Endodermal cell (in vitro differentiated cells): ENCODE data around the gene RSBN1. TPM values are rescaled to one million over a fixed set of nuclear protein-coding genes. Genes with fewer than 3 reads are reported as not detected.

Experiments
- DNase-seq: peaks from one replicate; pipeline ENCODE4 v3.0.0-alpha.2; 2017
- H3K27ac ChIP-seq: 2 replicates; pipeline ENCODE4 v1.5.1; 2013; ENCODE audit warnings: mild to moderate bottlenecking, low read depth, low read length, moderate library complexity
- H3K27me3 ChIP-seq: 2 replicates; pipeline ENCODE4 v1.6.1; 2013; ENCODE audit warnings: mild to moderate bottlenecking, low read length, moderate library complexity; ENCODE audit not compliant: insufficient read depth, control insufficient read depth, poor library complexity, severe bottlenecking
- H3K36me3 ChIP-seq: 2 replicates; pipeline ENCODE4 v1.7.0; 2013; ENCODE audit warnings: mild to moderate bottlenecking, low read length, moderate library complexity; ENCODE audit not compliant: control insufficient read depth, insufficient read depth
- H3K4me1 ChIP-seq: one replicate; pipeline ENCODE4 v1.7.0; 2013; ENCODE audit warnings: low read length; ENCODE audit not compliant: control insufficient read depth, insufficient read depth
- H3K4me3 ChIP-seq: 2 replicates; pipeline ENCODE4 v1.5.1; 2013; ENCODE audit warnings: mild to moderate bottlenecking, low read length, moderate library complexity
- H3K9ac ChIP-seq: 2 replicates; pipeline ENCODE4 v1.6.1; 2013; ENCODE audit warnings: mild to moderate bottlenecking, low read length, moderate library complexity; ENCODE audit not compliant: poor library complexity, severe bottlenecking; ENCODE audit errors: extremely low read depth
- H3K9me3 ChIP-seq: 2 replicates; pipeline ENCODE4 v1.6.1; 2013; ENCODE audit warnings: mild to moderate bottlenecking, low read length, moderate library complexity; ENCODE audit not compliant: control insufficient read depth
- H3K27ac Mint-ChIP-seq: 2 replicates; pipeline ENCODE4 v1.8.0; 2020; ENCODE audit warnings: mixed read lengths
- H3K27me3 Mint-ChIP-seq: 2 replicates; pipeline ENCODE4 v1.8.0; 2021; ENCODE audit warnings: mild to moderate bottlenecking, mixed read lengths; ENCODE audit not compliant: insufficient read depth
- H3K36me3 Mint-ChIP-seq: 2 replicates; pipeline ENCODE4 v1.8.0; 2020; ENCODE audit warnings: low read depth, mixed read lengths
- H3K4me1 Mint-ChIP-seq: 2 replicates; pipeline ENCODE4 v1.8.0; 2020; ENCODE audit warnings: mixed read lengths
- H3K4me3 Mint-ChIP-seq: 2 replicates; pipeline ENCODE4 v1.8.0; 2020; ENCODE audit warnings: mild to moderate bottlenecking, moderate library complexity, mixed read lengths
- H3K9me3 Mint-ChIP-seq: 2 replicates; pipeline ENCODE4 v1.8.0; 2020; ENCODE audit warnings: mild to moderate bottlenecking, mixed read lengths
- WGBS, 2 experiments: methylation state at CpG; one replicate each; pipeline versions ENCODE4 v1.1.5 to v1.1.7; 2013; ENCODE audit warnings: missing lambda C conversion rate in 2 of 2, mixed read lengths in 1 of 2; ENCODE audit not compliant: insufficient coverage in 1 of 2, insufficient read length in 1 of 2; 5-methylcytosine and 5-hydroxymethylcytosine counted together
- total RNA-seq, 2 donors: library from RNA; stranded (reverse); fragmentation: NEBNext Ultra II Directional in 1 of 2; extraction: Animal tissue kit (Norgen Biotek cat#: 25700) in 1 of 2; gene quantifications; 2 replicates in 1 of 2; 3 replicates in 1 of 2; pipeline ENCODE4 v1.2.1, GENCODE V29; 2021
- TF ChIP-seq, protein P1 (sequence below): fragments of 200-600 bp; sonication (generic); conservative IDR thresholded peaks from 2 replicates; pipeline ENCODE4 v1.5.0; 2021; ENCODE audit warnings: antibody characterized with exemption, mild to moderate bottlenecking

RSBN1 gene
- total RNA-seq, 2 donors from 2014 or later = 13.7 to 17.5 TPM

DNA sequence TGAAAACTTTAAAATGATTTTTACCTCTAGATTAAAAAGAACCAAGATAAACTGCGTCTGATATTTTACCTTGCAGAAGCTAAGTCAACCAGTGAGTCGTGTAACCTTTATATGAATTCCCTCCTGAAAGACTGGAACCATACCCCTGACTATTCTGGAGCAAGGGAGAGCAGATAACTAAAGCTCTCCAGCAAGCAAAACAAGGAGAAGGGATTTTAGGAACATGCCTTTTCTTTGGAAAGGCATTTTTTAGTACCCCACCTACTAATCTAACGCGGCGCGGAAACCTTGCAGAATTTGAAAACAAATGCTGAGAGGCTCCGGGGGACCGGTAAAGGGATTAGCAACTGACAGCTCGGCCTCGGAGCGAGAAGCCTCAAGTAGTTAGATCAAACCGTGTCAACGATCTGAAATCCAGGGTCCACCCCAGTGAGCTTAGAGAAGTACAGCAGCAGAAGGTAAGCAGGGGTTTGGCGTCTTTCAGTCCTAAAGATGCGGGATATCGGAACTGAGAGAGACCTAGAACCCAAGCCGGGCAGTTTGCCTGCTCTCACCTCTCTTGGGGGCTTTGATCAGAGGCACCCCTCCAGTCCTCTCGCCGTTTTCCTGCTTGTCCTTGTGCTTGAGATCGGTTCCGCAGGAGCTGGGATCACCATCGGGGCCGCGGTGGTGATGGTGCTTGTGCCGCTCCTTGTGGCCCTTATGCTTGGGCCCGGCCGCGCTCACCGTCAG lies 954 bp downstream of the RSBN1 start:
- peak; percentile 86 for DNase-seq
- H3K27ac ChIP-seq = peak overlapping the region; percentile 88
- TF ChIP-seq, protein P1, sequence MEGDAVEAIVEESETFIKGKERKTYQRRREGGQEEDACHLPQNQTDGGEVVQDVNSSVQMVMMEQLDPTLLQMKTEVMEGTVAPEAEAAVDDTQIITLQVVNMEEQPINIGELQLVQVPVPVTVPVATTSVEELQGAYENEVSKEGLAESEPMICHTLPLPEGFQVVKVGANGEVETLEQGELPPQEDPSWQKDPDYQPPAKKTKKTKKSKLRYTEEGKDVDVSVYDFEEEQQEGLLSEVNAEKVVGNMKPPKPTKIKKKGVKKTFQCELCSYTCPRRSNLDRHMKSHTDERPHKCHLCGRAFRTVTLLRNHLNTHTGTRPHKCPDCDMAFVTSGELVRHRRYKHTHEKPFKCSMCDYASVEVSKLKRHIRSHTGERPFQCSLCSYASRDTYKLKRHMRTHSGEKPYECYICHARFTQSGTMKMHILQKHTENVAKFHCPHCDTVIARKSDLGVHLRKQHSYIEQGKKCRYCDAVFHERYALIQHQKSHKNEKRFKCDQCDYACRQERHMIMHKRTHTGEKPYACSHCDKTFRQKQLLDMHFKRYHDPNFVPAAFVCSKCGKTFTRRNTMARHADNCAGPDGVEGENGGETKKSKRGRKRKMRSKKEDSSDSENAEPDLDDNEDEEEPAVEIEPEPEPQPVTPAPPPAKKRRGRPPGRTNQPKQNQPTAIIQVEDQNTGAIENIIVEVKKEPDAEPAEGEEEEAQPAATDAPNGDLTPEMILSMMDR = no peak

DNA sequence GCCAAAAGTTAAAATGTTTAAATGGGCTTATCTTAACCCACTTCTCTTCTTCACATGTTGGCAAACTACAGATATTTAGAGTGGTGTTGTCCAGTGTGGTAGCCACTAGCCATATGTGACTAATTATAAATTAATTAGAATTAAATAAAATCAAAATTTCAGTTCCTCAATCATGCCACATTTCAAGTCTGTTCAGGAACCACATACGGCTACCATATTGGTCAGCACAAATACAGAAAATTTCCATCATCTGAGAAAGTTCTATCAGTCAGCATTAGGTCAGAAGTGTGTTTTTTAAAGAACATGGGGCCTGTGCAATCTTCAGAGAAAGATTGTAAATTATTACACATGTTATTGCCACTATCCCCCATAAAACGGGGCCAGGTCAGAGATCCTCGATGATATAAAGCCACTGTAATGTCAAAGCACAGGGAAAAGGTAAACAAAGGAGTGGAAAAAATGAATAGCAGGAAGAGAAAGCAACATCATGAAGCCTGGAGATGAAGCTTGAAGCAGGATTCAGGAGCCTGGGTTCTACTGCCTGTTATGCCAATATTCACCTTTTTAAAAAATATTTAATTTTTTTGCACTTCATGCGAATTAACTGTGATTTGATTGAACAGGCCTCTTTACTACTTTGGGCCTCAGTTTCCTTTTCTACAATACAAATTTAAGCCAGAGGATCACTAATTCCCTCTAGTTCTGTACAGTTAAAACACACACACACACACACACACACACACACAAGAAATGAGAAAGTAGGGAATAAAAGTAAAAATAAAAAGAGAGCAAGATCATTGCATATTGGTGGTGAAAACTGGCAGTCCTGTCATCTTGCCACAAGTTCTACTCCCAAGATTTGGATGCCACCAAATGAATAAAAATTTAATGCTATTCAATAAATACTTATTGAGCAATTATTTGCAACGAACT lies 2.3 kb downstream of the RSBN1 start:
- Mint-ChIP-seq H3K36me3 (peaks cover 16% of the 10 kb centered on the region), H3K27me3 (no peaks in the 10 kb centered on the region), H3K4me3 (peak overlapping the region; percentile 77), H3K9me3 (no peaks in the 10 kb centered on the region), H3K27ac (no peak overlapping the region), H3K4me1 (peaks cover 12% of the 10 kb centered on the region)
- WGBS, 2 experiments = 59 to 86% methylated on average over 2 to 5 of the region's 5 CpGs
- Histone ChIP-seq H3K4me3 (peak overlapping the region; percentile 98), H3K4me1 (no peaks in the 10 kb centered on the region), H3K9ac (no peak overlapping the region), H3K36me3 (peaks cover 3% of the 10 kb centered on the region), H3K9me3 (no peaks in the 10 kb centered on the region), H3K27me3 (no peaks in the 10 kb centered on the region), H3K27ac (no peak overlapping the region)
- DNase-seq = no peak
- TF ChIP-seq, protein P1 = no peak

More for the DNA sequence above, 954 bp downstream of the RSBN1 start:
- H3K9me3 ChIP-seq = no peaks in the 10 kb centered on the region
- peaks cover 12% of the 10 kb centered on the region for H3K4me1 Mint-ChIP-seq
- 0% methylated on average over 15 to 29 of the region's 29 CpGs for WGBS, 2 experiments
- H3K4me3 Mint-ChIP-seq = peak overlapping the region; percentile 77
- H3K27ac Mint-ChIP-seq = peak overlapping the region; percentile 81
- peaks cover 3% of the 10 kb centered on the region for H3K36me3 ChIP-seq
- peak overlapping the region; percentile 98 for H3K4me3 ChIP-seq
- peaks cover 8% of the 10 kb centered on the region for H3K36me3 Mint-ChIP-seq
- H3K27me3 Mint-ChIP-seq = no peaks in the 10 kb centered on the region
- no peaks in the 10 kb centered on the region for H3K9me3 Mint-ChIP-seq
- no peaks in the 10 kb centered on the region for H3K27me3 ChIP-seq
- H3K4me1 ChIP-seq = no peaks in the 10 kb centered on the region
- peak overlapping the region; percentile 67 for H3K9ac ChIP-seq

DNA sequence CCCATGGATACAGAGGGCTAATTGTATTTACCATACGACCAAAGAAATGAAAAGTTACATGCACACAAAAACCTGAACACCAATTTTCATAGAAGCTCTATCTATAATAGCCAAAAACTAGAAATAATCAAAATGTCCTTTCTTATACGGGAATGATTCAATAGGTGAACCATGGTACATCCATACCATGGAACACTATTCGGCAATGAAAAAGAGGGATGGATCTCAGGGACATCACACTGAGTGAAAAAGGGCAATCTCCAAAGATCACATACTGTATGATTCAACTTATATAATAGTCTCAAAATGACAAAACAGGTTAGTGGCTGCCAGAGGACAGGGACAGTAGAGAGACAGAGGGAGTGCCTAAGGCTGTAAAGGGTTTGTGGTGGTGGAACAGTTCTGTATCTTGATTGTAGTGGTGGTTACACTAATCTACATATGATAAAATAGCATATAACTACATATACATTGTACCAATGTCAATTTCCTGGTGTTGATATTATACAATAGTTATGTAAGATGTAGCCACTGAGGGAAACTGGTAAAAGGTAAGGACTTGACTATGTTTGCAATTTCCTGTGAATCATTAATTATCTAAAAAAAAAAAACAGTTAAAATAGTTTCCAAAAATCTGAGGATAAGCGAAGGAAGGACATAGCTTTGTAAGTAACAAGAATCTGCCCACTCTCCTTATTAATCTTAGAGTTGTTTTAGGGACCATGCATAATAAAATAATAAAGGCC lies 3.7 kb downstream of the RSBN1 start:
- DNase-seq = no peak
- Histone ChIP-seq H3K27ac (no peak overlapping the region), H3K4me3 (peak overlapping the region; percentile 32), H3K27me3 (no peaks in the 10 kb centered on the region), H3K4me1 (peaks cover 3% of the 10 kb centered on the region), H3K9me3 (no peaks in the 10 kb centered on the region), H3K36me3 (peaks cover 3% of the 10 kb centered on the region), H3K9ac (no peak overlapping the region)
- H3K4me1 Mint-ChIP-seq = peaks cover 21% of the 10 kb centered on the region
- H3K9me3 Mint-ChIP-seq = no peaks in the 10 kb centered on the region
- peaks cover 16% of the 10 kb centered on the region for H3K36me3 Mint-ChIP-seq
- no peak overlapping the region for H3K27ac Mint-ChIP-seq
- no peaks in the 10 kb centered on the region for H3K27me3 Mint-ChIP-seq
- TF ChIP-seq, protein P1 = no peak
- 92 to 100% methylated on average over 3 to 4 of the region's 4 CpGs for WGBS, 2 experiments
- H3K4me3 Mint-ChIP-seq = no peak overlapping the region
